Caco-2 (cell line): Measurements from ENCODE around the gene STK32B. TPM values are rescaled to one million over a fixed set of nuclear protein-coding genes. Genes with fewer than 3 reads are reported as not detected.

Source experiments
- BruUV-seq: library from RNA; stranded (reverse); fragments of 400-500 nt; replicated peaks from 2 replicates; lab custom pipeline; 2021; lab: Mats Ljungman, UMichigan
- CTCF ChIA-PET: fragments of 300-600 bp; sonication (Branson Sonifier 250); formaldehyde crosslinking; loops from one replicate; lab custom pipeline; 2022; ENCODE audit warnings: antibody characterized with exemption; lab: Charles Lee
- POLR2A ChIA-PET: fragments of 300-600 bp; sonication (Branson Sonifier 250); formaldehyde crosslinking; loops from one replicate; lab custom pipeline; 2022; ENCODE audit warnings: antibody characterized with exemption; lab: Charles Lee
- DNase-seq, 2 experiments: peaks; one replicate each; pipeline versions ENCODE4 v3.0.0 to v3.0.0-alpha.2; 2020 to 2022
- H3K27me3 ChIP-seq: replicated peaks from 2 replicates; pipeline ENCODE4 v1.6.0; 2011; ENCODE audit warnings: low read length; ENCODE audit not compliant: control insufficient read depth, insufficient read depth
- H3K36me3 ChIP-seq: 2 replicates; pipeline ENCODE4 v1.5.1; 2011; ENCODE audit warnings: low read length; ENCODE audit not compliant: control insufficient read depth, insufficient read depth
- H3K4me1 ChIP-seq: fragments of 250-450 bp; sonication (Bioruptor Pico); 2 replicates; pipeline ENCODE4 v1.5.1; 2020; ENCODE audit warnings: mild to moderate bottlenecking
- H3K4me3 ChIP-seq: 2 replicates; pipeline ENCODE4 v1.5.1; 2011; ENCODE audit warnings: low read depth, mild to moderate bottlenecking, control low read depth, low read length
- H3K9me3 ChIP-seq: fragments of 250-450 bp; sonication (Bioruptor Pico); 2 replicates; pipeline ENCODE4 v1.5.1; 2020; ENCODE audit warnings: mild to moderate bottlenecking, moderate library complexity
- H3K27ac Mint-ChIP-seq: one replicate; pipeline ENCODE4 v1.8.0; 2022; ENCODE audit warnings: mixed read lengths; ENCODE audit not compliant: unreplicated experiment
- H3K27me3 Mint-ChIP-seq: one replicate; pipeline ENCODE4 v1.8.0; 2022; ENCODE audit warnings: mixed read lengths; ENCODE audit not compliant: insufficient read depth, unreplicated experiment
- H3K36me3 Mint-ChIP-seq: one replicate; pipeline ENCODE4 v1.8.0; 2022; ENCODE audit warnings: mild to moderate bottlenecking, mixed read lengths; ENCODE audit not compliant: insufficient read depth, unreplicated experiment
- H3K4me1 Mint-ChIP-seq: one replicate; pipeline ENCODE4 v1.8.0; 2022; ENCODE audit warnings: low read depth, mixed read lengths; ENCODE audit not compliant: unreplicated experiment
- H3K4me3 Mint-ChIP-seq: one replicate; pipeline ENCODE4 v1.8.0; 2022; ENCODE audit warnings: mild to moderate bottlenecking, moderate library complexity, mixed read lengths; ENCODE audit not compliant: unreplicated experiment
- H3K9me3 Mint-ChIP-seq: one replicate; pipeline ENCODE4 v1.8.0; 2022; ENCODE audit warnings: mixed read lengths; ENCODE audit not compliant: unreplicated experiment
- intact Hi-C: fragments of 100-400 bp; cut with micrococcal nuclease; formaldehyde crosslinking; loops from one replicate; pipeline ENCODE4 v1.10.0; 2022; ENCODE audit not compliant: unreplicated experiment
- total RNA-seq: library from RNA; stranded (reverse); gene quantifications from 2 replicates; pipeline ENCODE4 v1.2.3, GENCODE V29; 2022
- TF ChIP-seq, protein P1 (sequence below), 2 experiments: fragments of 200-600 bp in 1 of 2; IDR thresholded peaks; 1 replicate in 1 of 2; 2 replicates in 1 of 2; pipeline versions ENCODE4 v1.5.1 to v1.8.0; 2011 to 2022; ENCODE audit warnings: antibody characterized with exemption in 1 of 2, control low read depth in 1 of 2, inconsistent platforms in 1 of 2, low read depth in 1 of 2, low read length in 1 of 2, mild to moderate bottlenecking in 1 of 2, moderate library complexity in 1 of 2; ENCODE audit not compliant: insufficient read depth in 1 of 2, severe bottlenecking in 1 of 2, unreplicated experiment in 1 of 2

STK32B gene
- total RNA-seq, 1 experiment from 2014 or later, result 11.2 TPM

DNA sequence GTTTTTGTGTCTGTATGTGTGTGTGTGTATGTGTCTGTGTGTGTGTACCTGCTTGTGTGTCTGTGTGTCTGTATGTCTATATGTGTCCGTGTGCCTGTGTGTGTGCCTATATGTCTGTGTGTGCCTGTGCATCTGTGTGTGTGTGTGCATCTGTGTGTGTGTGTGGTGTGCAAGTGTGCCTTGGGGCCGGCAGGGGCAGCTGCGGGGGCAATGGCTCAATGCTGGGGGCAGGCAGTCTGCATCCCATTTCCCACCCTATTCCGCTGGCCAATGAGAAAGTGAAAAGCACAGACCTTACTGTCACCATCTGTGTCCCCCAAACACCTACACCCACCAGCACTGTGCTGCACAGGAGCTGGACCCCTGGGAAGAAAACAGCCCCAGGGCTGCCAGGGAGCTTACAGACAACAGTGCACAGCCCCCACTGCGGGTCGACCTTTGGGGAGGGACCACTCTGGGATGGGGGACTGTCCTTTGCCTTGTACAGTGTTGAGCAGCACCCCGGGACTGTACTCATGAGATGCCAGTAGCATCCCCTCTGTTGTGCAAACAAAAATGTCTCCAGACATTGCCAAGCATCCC lies 411.1 kb downstream of the STK32B start:
- TF ChIP-seq, protein P1, sequence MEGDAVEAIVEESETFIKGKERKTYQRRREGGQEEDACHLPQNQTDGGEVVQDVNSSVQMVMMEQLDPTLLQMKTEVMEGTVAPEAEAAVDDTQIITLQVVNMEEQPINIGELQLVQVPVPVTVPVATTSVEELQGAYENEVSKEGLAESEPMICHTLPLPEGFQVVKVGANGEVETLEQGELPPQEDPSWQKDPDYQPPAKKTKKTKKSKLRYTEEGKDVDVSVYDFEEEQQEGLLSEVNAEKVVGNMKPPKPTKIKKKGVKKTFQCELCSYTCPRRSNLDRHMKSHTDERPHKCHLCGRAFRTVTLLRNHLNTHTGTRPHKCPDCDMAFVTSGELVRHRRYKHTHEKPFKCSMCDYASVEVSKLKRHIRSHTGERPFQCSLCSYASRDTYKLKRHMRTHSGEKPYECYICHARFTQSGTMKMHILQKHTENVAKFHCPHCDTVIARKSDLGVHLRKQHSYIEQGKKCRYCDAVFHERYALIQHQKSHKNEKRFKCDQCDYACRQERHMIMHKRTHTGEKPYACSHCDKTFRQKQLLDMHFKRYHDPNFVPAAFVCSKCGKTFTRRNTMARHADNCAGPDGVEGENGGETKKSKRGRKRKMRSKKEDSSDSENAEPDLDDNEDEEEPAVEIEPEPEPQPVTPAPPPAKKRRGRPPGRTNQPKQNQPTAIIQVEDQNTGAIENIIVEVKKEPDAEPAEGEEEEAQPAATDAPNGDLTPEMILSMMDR (IDR thresholded peaks at IDR 0.05; ENCODE audit: insufficient read depth in 1 of 2, low read depth in 1 of 2, low read length in 1 of 2, severe bottlenecking in 1 of 2, unreplicated experiment in 1 of 2), result no peak
- H3K27me3 Mint-ChIP-seq, result peaks cover 5% of the 10 kb centered on the region
- intact Hi-C loops, result no loop called here
- no peaks in the 10 kb centered on the region for H3K36me3 ChIP-seq
- BruUV-seq, result no TSS peak
- H3K27me3 ChIP-seq, result no peaks in the 10 kb centered on the region
- no peak overlapping the region for H3K4me3 ChIP-seq
- H3K27ac Mint-ChIP-seq, result no peak overlapping the region
- no peaks in the 10 kb centered on the region for H3K9me3 ChIP-seq
- H3K9me3 Mint-ChIP-seq, result no peaks in the 10 kb centered on the region
- ChIA-PET POLR2A (no interaction called here), CTCF (no interaction called here)
- no peak overlapping the region for H3K4me3 Mint-ChIP-seq
- H3K36me3 Mint-ChIP-seq, result no peaks in the 10 kb centered on the region
- no peak for DNase-seq
- H3K4me1 ChIP-seq, result no peaks in the 10 kb centered on the region
- H3K4me1 Mint-ChIP-seq, result no peaks in the 10 kb centered on the region

DNA sequence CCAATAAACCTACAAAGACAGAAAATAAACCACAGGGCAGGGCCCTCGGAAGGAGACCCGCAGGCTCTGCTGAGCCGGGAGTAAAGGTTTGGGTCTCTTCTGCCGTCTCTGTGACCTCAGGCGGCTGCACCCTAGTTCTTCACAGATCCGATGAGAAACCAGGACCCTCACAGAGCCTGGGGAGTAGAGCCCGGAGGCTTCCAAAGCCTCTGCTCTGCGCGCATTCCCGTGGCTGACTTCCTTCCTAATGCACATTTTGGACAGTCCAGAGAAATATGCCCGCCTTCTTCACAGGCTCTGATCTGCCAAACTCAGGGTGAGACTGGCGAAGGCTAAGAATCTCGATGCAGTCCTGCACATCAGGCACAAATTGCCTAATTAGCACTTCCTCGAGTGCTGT lies 411.6 kb downstream of the STK32B start:
- H3K36me3 Mint-ChIP-seq, result no peaks in the 10 kb centered on the region
- BruUV-seq, result no TSS peak
- no peaks in the 10 kb centered on the region for H3K4me1 Mint-ChIP-seq
- TF ChIP-seq, protein P1 (IDR thresholded peaks at IDR 0.05; ENCODE audit: insufficient read depth in 1 of 2, low read depth in 1 of 2, low read length in 1 of 2, severe bottlenecking in 1 of 2, unreplicated experiment in 1 of 2), result no peak
- no peak overlapping the region for H3K4me3 Mint-ChIP-seq
- no peaks in the 10 kb centered on the region for H3K9me3 Mint-ChIP-seq
- DNase-seq, result no peak
- Histone ChIP-seq H3K27me3 (no peaks in the 10 kb centered on the region), H3K9me3 (no peaks in the 10 kb centered on the region), H3K36me3 (no peaks in the 10 kb centered on the region), H3K4me3 (no peak overlapping the region), H3K4me1 (no peaks in the 10 kb centered on the region)
- POLR2A ChIA-PET, result no interaction called here
- CTCF ChIA-PET, result no interaction called here
- intact Hi-C loops, result no loop called here
- peaks cover 5% of the 10 kb centered on the region for H3K27me3 Mint-ChIP-seq
- H3K27ac Mint-ChIP-seq, result no peak overlapping the region

DNA sequence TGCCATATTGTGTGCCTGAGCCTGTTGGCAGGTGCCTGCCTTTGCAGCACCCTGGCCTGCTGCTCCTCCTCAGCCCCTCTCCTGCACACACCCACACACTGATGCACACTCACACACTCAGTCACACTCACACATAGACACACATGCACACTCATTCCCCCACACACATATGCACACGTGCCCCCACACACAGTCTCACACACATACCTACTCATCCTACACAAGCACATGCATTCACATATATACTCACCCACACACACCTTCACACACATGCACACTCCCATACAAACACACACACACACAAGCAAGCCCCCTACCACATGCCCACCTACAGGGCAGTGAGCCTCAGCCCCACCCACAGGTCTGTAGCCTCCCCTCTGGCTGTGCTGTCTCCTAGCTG lies 412.1 kb downstream of the STK32B start:
- H3K27me3 Mint-ChIP-seq, result peaks cover 5% of the 10 kb centered on the region
- no peak overlapping the region for H3K27ac Mint-ChIP-seq
- H3K9me3 ChIP-seq, result no peaks in the 10 kb centered on the region
- no peaks in the 10 kb centered on the region for H3K36me3 ChIP-seq
- TF ChIP-seq, protein P1 (IDR thresholded peaks at IDR 0.05; ENCODE audit: insufficient read depth in 1 of 2, low read depth in 1 of 2, low read length in 1 of 2, severe bottlenecking in 1 of 2, unreplicated experiment in 1 of 2), result no peak
- no peak overlapping the region for H3K4me3 Mint-ChIP-seq
- H3K4me1 Mint-ChIP-seq, result no peaks in the 10 kb centered on the region
- ChIA-PET POLR2A (no interaction called here), CTCF (no interaction called here)
- BruUV-seq, result no TSS peak
- H3K27me3 ChIP-seq, result no peaks in the 10 kb centered on the region
- no peaks in the 10 kb centered on the region for H3K36me3 Mint-ChIP-seq
- intact Hi-C loops, result no loop called here
- no peak for DNase-seq
- H3K4me3 ChIP-seq, result no peak overlapping the region
- H3K9me3 Mint-ChIP-seq, result no peaks in the 10 kb centered on the region
- no peaks in the 10 kb centered on the region for H3K4me1 ChIP-seq
